Right lobe of liver (tissue), 6 donors: ENCODE measurements around the gene FSTL4. TPM values are rescaled to one million over a fixed set of nuclear protein-coding genes. Genes with fewer than 3 reads are reported as not detected.

ENCODE experiments used
- ATAC-seq, 4 donors: fragments of 200-7000 bp; cut with Tn5 transposase; one replicate each; pipeline ENCODE4 v1.9.1; 2020; ENCODE audit warnings: mild to moderate bottlenecking in 4 of 4, moderate library complexity in 4 of 4
- DNase-seq, 3 donors: peaks; one replicate each; pipeline ENCODE4 v3.0.0-alpha.2; 2020
- H3K27ac ChIP-seq, 3 donors: fragments of 200-600 bp; one replicate each; pipeline ENCODE4 v1.8.0; 2022
- H3K27me3 ChIP-seq, 2 donors: fragments of 200-600 bp; one replicate each; pipeline ENCODE4 v1.8.0; 2022
- H3K36me3 ChIP-seq, 4 donors: fragments of 200-600 bp; sonication (generic) in 1 of 4; one replicate each; pipeline versions ENCODE4 v1.5.1 to v1.8.0; 2017 to 2022; ENCODE audit warnings: control low read depth in 1 of 4
- H3K4me1 ChIP-seq, 4 donors: fragments of 200-600 bp; sonication (generic) in 1 of 4; one replicate each; pipeline versions ENCODE4 v1.5.1 to v1.8.0; 2017 to 2022; ENCODE audit warnings: control low read depth in 1 of 4
- H3K4me3 ChIP-seq, 3 donors: fragments of 200-600 bp; one replicate each; pipeline ENCODE4 v1.8.0; 2022
- H3K9me3 ChIP-seq, 4 donors: fragments of 200-600 bp; sonication (generic) in 1 of 4; one replicate each; pipeline versions ENCODE4 v1.5.1 to v1.8.0; 2017 to 2022; ENCODE audit warnings: control low read depth in 1 of 4
- POLR2A ChIP-seq: fragments of 450-650 bp; IDR thresholded peaks from one replicate; pipeline ENCODE4 v1.6.1; 2017; ENCODE audit warnings: antibody characterized with exemption, mild to moderate bottlenecking
- WGBS: methylation state at CpG from one replicate; pipeline ENCODE4 v1.1.6; 2018; ENCODE audit warnings: low coverage, low lambda C conversion rate; ENCODE audit not compliant: insufficient coverage; ENCODE audit errors: missing lambda C conversion rate; 5-methylcytosine and 5-hydroxymethylcytosine counted together
- intact Hi-C, 2 donors: fragments of 100-400 bp; cut with DNase I; formaldehyde crosslinking; loops; one replicate each; pipeline versions ENCODE4 v1.11.2 to v1.14.1; 2022
- long read RNA-seq: library from polyadenylated mRNA; unstranded; transcript quantifications from one replicate; pipeline ENCODE4 v2.0.0, GENCODE V29; 2019
- total RNA-seq, 6 experiments: library from RNA; depleted of rRNA in 2 of 6; stranded (reverse); fragments of >200 nt in 2 of 6; fragmentation: NEBNext Ultra II Directional in 3 of 6; extraction: Animal tissue kit (Norgen Biotek cat#: 25700) in 3 of 6; gene quantifications; one replicate each; pipeline versions ENCODE4 v1.1.0 to v1.2.4, GENCODE V29; 2016 to 2023
- TF ChIP-seq, protein P1 (sequence below), 4 donors: fragments of 200-600 bp in 3 of 4; fragments of 450-650 bp in 1 of 4; IDR thresholded peaks; one replicate each; pipeline versions ENCODE4 v1.5.1 to v1.8.0; 2016 to 2022; ENCODE audit warnings: antibody characterized with exemption in 4 of 4, mild to moderate bottlenecking in 2 of 4
- donor health status: DM: no; HTN: yes; CAD: no.
- donor health status: DM: no; HTN: no; CAD: no.
- donor health status: DM: no; HTN: no; CAD: no.
- donor health status: DM: no; HTN: yes; CAD: no.
- donor health status: DM: no; HTN: yes; CAD: no.

The FSTL4 gene
- total RNA-seq: 1 to 10 TPM in 1 of 6 experiments, under 1 TPM in 2, not detected in 3; 0.62 to 1.3 (median 0.80) TPM
- long read RNA-seq: 0 reads

DNA sequence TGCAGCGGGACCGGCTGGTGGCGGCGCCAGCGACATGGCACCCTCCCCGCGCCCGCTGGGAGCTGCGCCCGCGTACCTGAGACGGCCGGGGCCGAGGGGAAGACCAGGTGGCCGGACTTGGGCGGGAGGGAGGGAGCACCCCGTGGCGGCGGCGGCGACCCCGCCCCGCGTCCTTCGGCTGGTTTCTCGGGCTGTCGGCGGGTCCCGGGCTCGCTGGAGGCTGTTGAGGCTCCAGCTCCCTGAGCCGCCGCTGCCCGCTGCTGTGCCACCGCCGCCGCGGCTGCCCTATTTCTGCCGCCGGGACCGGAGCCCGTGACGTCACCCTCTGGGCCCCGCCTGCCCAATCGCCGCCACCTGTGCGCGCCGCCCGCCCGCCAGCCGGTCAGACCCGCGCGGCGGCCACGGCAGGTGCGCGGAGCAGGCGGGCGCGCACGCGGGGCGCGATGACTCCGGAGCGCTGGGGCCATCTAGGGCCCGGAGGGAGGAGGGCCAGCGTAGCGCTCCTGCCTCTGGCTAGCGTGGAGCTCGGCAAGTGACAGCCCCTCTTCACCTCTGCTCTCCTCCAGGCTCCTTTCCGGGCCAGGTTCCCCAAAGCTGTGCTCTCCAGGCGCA is at the start of gene FSTL4:
FSTL4 (minus strand) TSS at position 293 of the 612 bp plus-strand sequence.
- intact Hi-C loops: no loop called here
- Histone ChIP-seq H3K9me3 (no peaks in the 10 kb centered on the region), H3K4me1 (peaks cover 0 to 17% (median 7%) of the 10 kb centered on the region in 4 donors), H3K27me3 (peaks cover 9 to 20% of the 10 kb centered on the region in 2 donors), H3K4me3 (peak within 1 kb of the TSS in 2 of 3 donors; percentile 29 to 44), H3K27ac (no peak within 1 kb of the TSS), H3K36me3 (no peaks in the 10 kb centered on the region)
- ATAC-seq (peak; percentile 51 to 65 (median 58)), DNase-seq (peak; percentile 58 to 66 (median 58))
- no peak for TF ChIP-seq POLR2A
- TF ChIP-seq, protein P1, sequence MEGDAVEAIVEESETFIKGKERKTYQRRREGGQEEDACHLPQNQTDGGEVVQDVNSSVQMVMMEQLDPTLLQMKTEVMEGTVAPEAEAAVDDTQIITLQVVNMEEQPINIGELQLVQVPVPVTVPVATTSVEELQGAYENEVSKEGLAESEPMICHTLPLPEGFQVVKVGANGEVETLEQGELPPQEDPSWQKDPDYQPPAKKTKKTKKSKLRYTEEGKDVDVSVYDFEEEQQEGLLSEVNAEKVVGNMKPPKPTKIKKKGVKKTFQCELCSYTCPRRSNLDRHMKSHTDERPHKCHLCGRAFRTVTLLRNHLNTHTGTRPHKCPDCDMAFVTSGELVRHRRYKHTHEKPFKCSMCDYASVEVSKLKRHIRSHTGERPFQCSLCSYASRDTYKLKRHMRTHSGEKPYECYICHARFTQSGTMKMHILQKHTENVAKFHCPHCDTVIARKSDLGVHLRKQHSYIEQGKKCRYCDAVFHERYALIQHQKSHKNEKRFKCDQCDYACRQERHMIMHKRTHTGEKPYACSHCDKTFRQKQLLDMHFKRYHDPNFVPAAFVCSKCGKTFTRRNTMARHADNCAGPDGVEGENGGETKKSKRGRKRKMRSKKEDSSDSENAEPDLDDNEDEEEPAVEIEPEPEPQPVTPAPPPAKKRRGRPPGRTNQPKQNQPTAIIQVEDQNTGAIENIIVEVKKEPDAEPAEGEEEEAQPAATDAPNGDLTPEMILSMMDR (IDR thresholded peaks at IDR 0.05): peak in 1 of 4 donors; percentile 8
- WGBS: 0% methylated on average over 2 of the region's 74 CpGs

DNA sequence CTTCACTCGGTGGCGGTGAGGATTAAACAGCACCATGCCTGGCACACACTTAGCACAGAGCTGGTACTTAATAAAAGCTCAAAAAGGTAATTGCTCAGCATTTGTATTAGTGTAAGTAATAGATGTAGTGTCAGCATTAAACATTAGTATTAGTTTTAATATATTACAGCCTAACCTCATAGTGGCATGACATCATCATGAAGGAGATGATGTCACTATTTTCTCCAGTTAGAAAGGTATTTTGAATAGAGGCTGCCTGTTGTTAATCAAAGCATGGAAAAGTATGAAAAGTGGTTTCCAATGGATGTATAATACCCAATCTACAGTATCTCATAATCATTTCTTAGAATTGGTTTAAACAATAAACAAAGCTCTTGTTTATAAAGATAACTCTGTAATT is 49.0 kb upstream of the FSTL4 start:
- TF ChIP-seq POLR2A: no peak
- TF ChIP-seq, protein P1 (IDR thresholded peaks at IDR 0.05): no peak
- 100% methylated on average over 2 of the region's 2 CpGs for WGBS
- no peaks in the 10 kb centered on the region for H3K36me3 ChIP-seq

DNA sequence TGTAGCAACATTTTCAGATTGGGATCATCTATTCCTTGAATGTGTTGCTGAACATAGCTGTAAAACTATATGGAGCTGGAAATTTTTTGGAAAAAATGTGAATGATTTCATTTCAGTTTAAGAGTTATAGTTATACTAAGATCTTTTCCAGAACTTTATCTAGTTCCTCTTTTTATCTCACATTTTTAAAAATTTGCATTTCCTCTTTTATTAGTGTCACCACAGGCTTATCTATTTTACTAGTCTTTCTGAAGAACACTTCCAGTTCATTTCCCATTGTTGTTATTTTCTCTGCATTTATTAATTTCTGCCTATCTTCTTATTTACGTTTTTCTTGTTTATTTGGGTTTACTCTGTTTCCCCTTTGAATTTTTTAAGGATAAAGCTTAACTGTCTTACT is 46.0 kb upstream of the FSTL4 start:
- no peaks in the 10 kb centered on the region for H3K9me3 ChIP-seq
- ATAC-seq (no peak), DNase-seq (no peak)
- no peak overlapping the region for H3K27ac ChIP-seq
- intact Hi-C loops: no loop called here
- 12% methylated on average over 1 of the region's 1 CpG for WGBS
- H3K4me3 ChIP-seq: no peak overlapping the region
- H3K36me3 ChIP-seq: no peaks in the 10 kb centered on the region
- TF ChIP-seq POLR2A: no peak
- TF ChIP-seq, protein P1 (IDR thresholded peaks at IDR 0.05): no peak
- no peaks in the 10 kb centered on the region for H3K27me3 ChIP-seq
- no peaks in the 10 kb centered on the region for H3K4me1 ChIP-seq

More for the DNA sequence above, 49.0 kb upstream of the FSTL4 start:
- ATAC-seq (no peak), DNase-seq (no peak)
- Histone ChIP-seq H3K4me1 (no peaks in the 10 kb centered on the region), H3K27ac (no peak overlapping the region), H3K27me3 (no peaks in the 10 kb centered on the region), H3K9me3 (no peaks in the 10 kb centered on the region), H3K4me3 (no peak overlapping the region)
- intact Hi-C loops: no loop called here

DNA sequence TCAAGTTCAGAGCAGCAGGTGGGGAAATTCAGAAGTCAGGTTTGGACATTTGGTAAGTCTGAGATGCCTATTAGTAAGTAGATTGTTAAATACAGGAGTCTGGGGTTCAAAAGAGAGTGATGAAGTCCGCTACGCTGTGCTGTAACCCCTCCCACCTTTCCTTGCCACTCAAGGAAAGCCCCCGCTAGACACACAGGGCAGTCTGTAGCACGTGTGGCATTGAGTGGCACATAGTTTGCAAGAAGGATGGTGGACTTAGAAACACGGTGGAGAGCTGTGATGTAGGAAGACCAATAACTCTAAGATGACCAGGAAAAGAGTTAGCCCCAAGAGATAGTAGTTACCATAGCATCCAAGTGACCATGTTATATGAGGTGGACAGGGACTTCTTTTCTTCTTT is 44.7 kb upstream of the FSTL4 start:
- H3K9me3 ChIP-seq: no peaks in the 10 kb centered on the region
- TF ChIP-seq, protein P1 (IDR thresholded peaks at IDR 0.05): no peak
- TF ChIP-seq POLR2A: no peak
- WGBS: 73% methylated on average over 5 of the region's 5 CpGs
- H3K36me3 ChIP-seq: no peaks in the 10 kb centered on the region
- DNase-seq: no peak
- H3K4me3 ChIP-seq: no peak overlapping the region
- no peaks in the 10 kb centered on the region for H3K27me3 ChIP-seq
- no peak overlapping the region for H3K27ac ChIP-seq
- intact Hi-C loops: no loop called here
- H3K4me1 ChIP-seq: no peaks in the 10 kb centered on the region
- ATAC-seq: no peak
